CD4-positive, alpha-beta T cell treated with Interleukin-6 at 100 ng/mL for 8 hours (primary cell): Measurements from ENCODE around the gene JAK3.

ENCODE experiments used
- DNase-seq: peaks from one replicate; pipeline ENCODE4 v3.0.0-alpha.2; 2020; ENCODE audit warnings: mixed read lengths, low spot score

JAK3 gene

DNA sequence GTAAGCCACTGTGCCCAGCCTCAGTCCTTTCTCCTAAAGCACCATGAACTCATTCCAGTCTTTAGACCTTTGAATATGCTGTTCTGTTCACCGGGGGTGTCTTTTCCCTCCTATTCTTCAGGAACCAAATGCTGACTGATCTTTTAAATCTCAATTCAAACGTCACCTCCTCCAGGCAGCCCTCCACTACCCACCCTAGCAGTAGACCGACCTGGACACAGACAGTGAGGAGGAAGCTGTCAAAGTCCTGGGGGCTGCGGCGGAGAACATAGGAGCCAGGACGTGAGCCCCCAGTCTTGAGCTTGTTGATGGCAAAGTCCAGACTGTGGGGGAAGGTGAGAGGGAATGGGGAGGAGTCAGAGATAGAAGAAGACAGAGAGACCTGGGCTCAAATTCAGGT, 7.8 kb downstream of the JAK3 start:
- DNase-seq = no peak

DNA sequence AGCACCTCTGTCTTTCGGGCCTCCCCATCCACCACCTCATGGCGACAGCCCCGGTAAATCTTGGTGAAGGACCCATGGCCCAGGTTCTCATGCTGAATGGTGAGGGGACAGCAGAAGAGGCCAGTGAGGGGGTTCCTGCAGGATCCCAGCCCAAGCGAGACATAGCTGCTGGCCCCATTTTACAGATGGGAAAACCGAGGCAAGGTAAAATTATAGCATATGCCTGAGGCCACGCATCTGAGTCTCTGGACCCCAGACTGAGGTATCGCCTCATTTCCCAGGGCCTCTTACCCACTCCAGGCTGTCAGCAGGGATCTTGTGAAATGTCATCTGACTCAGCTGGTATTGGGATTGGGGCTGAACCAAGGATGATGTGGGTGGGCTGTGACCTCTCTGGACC, 9.8 kb downstream of the JAK3 start:
- DNase-seq = no peak

DNA sequence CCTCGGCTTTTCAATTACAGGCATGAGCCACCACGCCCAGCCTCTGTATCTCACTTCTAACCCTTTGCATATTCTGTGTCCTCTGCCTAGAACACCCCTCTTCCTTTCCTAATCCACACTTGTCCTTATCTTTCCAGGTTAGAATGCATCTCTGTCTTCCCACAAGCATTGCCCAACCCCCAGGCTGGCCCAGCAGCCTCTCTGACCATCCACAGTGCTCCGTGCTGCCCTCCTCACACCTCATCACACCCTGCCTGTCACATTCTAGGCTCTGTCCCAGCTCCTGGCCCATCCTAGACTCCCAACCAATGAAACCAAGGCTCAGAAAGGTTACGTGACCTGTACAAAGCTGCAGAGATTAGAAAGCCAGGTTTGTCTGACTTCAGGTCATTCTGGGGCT, 11.3 kb downstream of the JAK3 start:
- no peak for DNase-seq

DNA sequence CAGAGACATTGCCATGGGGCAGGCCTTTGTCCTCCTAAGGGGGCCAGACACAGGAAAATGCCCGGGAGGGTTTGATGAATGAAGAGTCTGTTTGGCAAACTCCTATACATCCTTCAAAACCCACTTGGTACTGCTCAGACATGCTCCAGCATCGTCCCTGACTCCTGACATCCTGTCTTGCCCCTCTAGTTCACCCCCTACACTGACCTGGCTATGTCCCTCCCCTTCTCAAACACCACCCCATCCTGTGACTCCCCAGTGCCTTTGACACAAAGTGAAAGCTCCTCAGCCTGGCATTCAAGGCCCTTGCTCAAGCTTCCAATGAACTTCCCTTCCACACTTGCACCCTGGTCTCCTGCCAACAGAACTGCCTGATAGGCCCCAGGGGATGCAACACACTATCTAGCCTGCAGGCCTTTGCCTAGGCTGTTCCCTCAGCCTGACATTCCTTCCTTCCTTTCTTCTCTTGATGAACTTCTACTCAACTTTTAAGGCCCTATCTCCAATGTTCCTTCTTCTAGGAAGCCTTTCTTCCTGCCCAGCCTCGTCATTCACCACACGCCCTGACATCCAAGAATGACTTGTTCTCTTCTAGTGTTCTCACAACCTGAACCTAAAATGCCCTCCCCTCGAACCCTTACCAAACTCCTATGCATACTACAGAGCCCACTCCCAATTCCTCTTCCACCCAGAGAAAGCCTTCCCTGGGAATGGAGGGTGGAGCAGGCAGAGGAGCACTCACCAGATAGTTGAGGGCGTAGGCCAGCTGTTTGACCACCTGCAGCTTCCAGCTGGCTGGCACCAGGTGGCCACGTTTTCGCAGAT, 12.4 kb downstream of the JAK3 start:
- DNase-seq = no peak

DNA sequence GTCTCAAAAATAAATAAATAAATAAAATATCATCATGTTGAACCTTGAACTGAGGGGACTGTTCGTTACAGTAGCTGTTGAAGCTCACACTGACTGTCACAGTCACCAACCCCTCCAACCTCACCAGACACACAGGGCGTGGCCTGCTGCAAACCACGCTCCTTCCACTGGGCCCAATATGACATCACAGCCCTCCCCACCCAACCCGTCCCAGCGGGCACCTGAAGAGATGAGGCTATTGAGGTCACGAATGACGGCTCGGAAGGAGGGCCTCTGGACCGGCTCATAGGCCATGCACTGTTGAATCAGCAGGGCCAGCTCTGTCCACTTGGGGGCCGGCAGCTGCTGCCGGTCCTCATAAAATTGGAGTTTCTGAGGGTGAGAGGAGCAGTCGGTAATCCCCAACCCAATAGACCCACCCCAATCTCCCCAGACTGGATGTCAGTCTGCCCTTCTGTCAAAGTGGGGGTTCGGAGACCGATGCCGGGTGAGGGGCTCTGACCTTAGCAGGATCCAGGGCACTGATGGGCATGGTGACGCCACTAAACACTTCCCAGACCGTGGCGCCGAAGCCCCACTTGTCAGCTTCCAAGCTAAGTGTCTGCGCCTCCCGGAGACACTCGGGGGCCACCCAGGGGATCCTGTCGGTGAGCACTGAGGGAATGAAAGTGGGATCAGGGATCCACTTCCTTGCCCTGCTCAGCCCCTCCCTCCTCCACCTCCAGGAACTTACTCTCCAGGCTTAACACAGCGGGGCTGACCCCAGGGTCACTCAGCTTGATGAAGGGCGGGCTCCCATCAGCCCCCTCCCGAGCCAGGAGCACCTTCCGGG, 13.2 kb downstream of the JAK3 start:
- no peak for DNase-seq

DNA sequence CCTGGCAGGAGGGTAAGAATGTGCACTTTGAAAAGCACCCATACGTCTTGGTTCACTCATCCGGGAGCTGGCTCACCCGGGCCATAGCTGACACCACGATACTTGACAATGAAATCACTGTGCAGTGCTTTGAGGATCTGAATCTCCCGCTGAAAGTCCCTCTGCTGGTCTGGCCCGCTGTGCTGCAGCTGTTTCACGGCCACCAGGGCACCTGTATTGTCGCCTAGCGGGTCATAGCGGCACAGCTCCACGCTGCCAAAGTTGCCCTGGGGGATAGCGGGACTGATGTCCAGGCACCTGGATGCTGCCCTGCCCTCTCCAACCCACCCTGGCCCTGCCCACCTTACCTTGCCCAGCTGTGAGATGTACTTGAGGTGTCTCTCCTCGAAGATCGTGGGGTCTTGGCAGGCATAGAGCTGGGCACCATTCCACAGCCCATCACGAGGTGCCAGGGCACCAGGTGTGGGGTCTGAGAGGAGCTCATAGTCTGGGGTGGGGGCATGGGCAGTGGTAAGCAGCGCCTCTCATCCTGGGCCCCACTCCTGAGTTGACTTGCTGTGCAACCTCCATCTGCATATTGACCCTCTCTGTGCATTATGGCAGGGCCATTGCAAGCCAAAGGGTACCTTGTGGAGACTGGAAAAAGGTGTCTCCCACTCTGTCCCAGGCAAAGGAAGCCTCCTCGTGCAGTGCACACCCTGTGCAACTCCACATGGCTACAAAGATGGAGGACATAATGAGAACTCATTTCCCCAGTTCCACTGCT, 15.2 kb downstream of the JAK3 start:
- no peak for DNase-seq

DNA sequence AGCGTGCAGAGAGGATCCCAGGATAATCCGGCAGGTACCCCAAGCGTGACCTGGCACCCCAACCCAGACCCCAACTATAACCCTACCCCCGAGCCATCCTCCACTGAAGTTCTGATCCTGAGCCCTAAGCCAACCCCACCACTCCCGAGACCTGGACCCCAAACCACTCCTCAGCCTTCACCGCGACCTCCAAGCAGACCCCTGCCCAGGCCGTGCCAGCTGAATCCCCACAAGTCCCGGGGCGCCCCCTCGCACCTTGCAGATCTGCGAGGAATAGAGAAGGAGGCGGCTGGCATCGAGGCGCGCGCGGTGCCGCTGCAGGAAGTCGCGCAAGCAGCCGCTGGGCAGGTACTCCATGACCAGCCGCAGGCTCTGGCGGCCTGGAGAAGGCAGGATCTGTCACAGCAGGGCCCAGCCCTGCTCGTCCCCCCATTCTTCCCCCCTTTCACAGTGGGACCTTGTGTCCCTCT, 16.3 kb downstream of the JAK3 start:
- no peak for DNase-seq

DNA sequence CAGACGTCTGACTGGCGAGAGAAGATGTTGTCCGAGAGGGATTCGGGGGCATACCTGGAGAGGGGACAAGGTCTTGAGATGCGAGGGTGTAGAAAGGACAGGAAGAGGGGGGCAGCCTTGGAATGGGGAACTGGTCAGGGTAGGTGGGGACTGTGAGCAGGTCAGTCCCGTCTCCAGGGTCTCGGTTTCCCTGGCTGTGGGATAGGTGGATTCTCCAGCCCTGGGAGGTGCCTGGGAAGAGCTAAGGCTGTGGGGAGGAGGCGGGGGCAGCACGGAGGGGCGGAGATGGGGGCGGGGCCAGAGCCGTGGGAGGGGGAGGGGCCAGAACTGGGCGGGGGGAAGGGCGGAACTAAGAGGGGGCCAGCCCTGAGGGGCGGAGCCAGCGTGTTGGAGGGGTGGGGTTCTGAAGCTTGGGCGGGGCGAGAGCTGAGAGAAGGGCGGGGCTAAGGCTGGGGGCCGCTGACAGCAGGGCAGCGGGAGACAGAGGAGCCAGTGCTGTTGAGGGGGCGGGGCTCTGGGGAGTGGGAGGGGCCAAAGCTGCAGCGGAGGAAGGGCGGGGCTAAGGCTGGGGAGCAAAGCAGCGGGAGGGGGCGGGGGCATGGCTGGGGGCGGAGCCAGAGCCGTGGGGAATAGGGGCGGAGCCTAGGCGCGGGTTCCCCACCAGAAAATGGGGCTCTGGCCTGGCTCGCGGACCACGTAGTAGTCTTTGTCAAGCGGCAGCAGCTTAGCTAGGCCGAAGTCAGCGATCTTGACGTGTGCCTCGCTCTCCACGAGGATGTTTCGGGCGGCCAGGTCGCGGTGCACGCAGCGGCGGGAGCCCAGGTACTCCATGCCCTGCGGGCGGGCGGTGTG, 17.0 kb downstream of the JAK3 start:
- DNase-seq = no peak

DNA sequence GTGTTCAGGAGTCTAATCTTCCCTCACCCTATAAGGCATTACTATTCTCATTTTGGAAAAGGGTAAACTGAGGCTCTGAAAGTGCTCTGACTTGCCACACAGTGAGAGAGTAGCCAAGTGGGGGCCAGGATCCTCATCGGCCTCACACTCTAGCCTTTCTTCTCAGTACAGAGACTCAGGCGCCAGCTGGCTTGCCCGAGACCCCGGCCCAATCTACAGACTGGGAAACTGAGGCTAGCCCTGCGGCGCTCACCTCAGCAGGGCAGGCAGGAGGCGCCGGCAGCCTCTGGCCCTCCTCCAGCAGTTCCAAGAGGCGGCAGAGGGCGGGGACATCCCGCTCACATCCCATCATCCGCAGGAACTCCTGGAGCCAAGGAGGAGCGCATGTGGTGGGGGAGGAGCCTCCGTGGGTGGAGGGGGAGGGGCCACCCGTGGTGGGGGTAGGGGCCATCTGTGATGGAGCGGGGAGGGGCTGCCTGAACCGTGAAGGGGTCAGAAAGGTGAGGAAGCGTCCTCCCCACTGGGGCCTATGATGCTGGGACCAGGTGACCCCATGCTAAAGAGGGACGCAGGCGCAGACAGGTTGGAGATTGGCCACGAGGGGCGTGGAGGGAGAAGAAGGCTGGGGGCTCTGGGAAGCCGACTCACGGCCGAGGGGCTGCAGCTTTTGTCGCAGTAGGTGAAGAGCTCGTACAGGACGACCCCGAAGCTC, 17.8 kb downstream of the JAK3 start:
- DNase-seq = no peak

DNA sequence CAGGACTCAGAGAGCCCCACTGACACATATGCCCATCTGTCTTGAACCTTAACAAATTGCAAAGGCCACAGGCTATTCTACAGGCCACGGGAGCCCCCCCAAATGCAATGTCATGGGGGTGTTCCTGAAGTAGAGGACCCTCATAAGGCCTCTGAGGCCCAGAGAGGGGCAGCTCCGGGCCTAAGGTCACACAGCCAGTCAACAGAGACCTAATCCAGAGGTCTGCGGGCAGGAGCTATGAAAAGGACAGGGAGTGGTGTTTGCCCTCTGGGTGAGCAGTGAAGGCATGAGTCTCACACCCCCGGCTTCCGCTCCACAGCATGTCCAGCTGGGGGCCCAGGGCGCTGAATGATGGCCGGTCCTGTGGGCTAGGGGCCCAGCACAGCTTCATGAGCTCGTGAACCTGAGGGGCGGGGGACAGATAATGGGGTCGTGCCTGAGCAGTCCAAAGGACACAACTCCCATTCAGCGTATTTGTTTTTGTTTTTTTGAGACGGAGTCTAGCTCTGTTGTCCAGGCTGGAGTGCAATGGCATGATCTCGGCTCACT, 21.2 kb downstream of the JAK3 start:
- DNase-seq = no peak

DNA sequence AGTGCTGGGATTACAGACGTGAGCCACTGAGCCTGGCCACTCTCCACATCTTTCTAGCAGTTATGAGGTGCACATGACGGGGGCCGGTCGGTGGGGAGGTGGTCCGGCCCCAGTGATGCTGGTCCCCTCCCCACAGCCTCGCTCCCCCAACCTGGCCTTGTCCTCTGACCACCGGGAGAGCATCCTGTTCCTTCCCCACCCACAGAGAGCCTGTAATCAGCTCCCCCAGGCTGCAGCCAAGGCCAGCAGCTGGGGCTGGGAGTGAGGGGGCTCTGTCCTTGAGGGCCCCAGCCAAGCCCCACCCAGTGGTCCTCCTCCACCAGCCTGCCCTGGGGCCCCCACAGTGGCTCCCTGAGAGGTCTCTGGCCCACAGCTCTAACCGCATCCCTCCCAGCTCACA, 23.4 kb downstream of the JAK3 start:
- DNase-seq = no peak

DNA sequence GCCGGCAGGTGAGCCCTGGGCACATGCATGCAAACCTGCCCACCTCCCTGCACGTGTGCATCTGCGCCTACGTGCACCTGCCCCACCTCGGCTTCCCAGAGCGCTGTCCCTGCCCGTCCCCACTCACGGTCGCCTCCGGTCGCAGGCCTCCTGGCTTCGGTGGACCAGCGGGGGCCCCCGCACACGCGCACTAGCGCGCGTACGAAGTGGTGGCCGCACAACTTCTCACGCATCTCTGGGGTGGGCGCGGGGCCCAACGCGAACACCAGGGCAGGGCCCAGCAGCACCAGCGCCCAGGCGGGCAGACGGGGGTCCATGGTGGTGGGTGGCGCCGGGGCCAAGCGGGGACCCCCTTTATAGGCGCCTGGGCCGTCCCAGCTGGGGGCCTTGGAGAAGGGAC, 26.6 kb downstream of the JAK3 start, which contains the start of gene INSL3:
Gene INSL3, minus strand, starts transcription at position 330 of the 400 bp plus-strand sequence. Its CDS starts 13 bp downstream, at position 317.
- no peak for DNase-seq

DNA sequence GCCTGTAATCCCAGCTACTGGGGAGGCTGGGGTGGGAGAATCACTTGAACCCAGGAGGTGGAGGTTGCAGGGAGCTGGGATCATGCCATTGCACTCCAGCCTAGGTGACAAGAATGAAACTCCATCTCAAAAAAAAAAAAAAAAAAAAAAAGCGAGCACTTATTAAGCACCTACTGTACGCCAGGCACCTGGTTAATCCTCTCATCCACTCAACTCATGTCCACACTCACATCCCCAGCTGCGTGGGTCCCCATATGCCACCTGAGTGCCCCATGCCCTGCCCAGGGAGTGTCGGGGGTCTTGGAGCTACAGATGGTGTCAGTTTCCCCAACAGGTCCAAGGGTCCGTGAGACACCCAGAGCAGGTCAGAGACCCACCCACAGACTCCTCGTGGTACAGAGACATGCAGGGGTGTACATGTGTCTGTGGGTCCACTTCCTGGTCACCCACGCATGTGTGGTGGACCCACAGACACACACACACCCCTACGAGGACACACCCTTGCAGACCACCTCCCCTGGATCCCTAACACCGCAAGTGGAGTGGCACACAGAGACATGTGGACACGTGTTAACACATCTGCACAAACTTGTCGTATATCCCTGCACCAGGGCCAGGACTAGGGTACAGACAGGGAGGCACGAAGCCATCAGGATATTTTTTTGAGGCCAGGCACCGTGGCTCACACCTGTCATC, 30.0 kb downstream of the JAK3 start:
- no peak for DNase-seq

DNA sequence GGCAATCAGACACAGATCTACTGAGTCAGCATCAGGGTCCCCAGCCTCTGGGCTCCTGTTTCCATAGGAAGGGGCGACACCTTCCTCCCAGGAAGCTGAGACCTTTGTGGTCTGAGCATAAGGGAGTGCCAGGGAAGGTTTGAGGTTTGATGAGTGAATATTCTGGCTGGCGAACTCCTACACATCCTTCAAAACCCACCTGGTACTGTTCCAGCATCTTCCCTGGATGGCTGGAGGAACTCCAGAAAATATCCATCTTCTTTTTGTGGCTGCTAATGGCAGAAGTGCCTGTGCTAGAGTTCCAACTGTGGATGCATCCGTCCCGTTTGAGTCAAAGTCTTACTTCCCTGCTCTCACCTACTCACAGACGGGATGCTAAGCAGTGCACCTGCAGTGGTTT, 35.7 kb downstream of the JAK3 start:
- no peak for DNase-seq

DNA sequence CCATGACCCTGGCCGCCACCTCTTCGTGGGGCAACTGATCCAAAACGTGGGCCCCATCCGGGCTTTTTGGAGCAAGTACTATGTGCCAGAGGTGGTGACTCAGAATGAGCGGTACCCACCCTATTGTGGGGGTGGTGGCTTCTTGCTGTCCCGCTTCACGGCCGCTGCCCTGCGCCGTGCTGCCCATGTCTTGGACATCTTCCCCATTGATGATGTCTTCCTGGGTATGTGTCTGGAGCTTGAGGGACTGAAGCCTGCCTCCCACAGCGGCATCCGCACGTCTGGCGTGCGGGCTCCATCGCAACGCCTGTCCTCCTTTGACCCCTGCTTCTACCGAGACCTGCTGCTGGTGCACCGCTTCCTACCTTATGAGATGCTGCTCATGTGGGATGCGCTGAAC, 36.1 kb downstream of the JAK3 start:
- DNase-seq = no peak

DNA sequence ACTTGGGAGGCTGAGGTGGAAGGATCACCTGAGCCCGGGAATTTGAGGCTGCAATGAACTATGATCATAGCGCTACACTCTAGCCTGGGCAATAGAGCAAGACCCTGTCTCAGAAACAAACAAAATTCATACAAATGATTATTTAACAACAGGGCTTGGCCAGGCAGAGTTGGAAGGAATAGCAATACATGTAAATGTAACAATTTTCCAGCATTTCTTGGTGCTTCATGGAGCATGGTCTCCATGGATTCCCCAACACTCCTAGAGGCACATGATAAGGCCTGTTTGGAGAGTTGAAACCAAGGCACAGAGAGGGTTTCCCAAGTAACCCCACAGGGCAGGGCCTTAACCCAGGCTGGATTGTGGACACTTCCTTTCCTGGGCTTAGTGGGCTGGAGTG, 36.7 kb downstream of the JAK3 start:
- DNase-seq = no peak

DNA sequence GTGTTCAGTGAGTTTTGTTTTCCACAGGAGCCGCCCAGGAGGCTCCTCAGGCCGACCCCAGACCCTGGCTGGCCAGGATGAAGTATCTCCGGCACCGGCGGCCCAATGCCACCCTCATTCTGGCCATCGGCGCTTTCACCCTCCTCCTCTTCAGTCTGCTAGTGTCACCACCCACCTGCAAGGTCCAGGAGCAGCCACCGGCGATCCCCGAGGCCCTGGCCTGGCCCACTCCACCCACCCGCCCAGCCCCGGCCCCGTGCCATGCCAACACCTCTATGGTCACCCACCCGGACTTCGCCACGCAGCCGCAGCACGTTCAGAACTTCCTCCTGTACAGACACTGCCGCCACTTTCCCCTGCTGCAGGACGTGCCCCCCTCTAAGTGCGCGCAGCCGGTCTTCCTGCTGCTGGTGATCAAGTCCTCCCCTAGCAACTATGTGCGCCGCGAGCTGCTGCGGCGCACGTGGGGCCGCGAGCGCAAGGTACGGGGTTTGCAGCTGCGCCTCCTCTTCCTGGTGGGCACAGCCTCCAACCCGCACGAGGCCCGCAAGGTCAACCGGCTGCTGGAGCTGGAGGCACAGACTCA, 40.0 kb downstream of the JAK3 start:
- DNase-seq = no peak

DNA sequence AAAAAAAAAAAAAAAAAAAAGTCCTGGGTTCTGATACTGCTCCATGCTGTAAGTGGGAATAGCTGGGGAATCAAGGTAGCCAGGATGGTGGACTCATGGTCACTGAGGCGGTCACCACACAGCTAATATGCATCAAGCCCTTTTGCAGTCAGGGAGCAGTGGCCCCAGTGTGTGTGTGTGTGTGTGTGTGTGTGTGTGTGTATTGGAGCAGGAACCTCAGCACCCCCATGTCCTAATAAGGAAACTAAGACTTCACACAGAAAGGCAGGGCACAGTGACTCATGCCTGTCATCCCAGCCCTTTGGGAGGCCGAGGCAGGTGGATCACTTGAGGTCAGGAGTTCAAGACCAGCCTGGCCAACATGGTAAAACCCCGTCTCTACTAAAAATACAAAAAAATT, 40.8 kb downstream of the JAK3 start:
- DNase-seq = no peak

DNA sequence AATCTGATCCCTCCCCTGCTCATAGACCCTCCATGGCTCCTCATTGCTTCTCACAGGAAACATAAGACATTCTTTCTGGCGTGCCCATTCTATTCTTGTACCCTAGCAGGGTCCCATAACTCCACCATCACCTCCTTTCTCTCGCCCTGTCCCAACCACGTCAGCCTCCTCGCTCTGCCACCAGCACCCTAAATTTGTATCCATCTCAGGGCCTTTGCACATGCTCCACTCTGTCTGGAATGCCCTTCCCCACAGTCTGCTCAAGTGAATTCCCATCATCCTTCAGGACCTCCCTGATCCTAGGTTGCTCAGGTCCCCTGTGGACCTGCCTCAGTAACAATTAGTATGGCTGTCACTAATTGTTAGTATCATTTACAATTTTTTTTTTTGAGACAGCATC, 42.4 kb downstream of the JAK3 start:
- DNase-seq = no peak
